C4-2B (cell line): Measurements from ENCODE around the gene NELFCD.

Experiments used
- ZFX ChIP-seq: fragments of 450-650 bp; IDR thresholded peaks from 2 replicates; pipeline ENCODE4 v1.6.1; 2017
- TF ChIP-seq, protein P1 (sequence below): fragments of 450-650 bp; conservative IDR thresholded peaks from 2 replicates; pipeline ENCODE4 v1.5.1; 2017; ENCODE audit warnings: mild to moderate bottlenecking

DNA sequence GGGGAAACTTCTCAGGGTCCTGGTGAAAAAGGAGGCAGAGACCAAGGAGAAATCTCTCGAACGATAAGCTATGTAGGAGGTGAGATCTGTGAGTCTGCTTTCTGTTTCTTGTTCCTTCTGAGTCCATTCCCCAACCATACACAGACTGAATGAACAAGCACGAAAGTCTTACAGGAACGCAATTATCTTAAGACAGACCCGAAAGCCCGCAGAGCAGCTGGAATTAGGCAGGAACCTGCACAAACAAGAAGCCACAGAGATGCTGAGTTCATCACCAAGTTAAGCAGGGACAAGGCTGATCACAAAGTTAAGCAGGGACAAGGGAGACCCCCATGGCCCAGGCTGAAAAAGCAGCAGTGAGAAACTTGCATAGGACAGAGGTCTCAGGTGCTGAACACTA is 21.4 kb upstream of the NELFCD start:
- TF ChIP-seq, protein P1, sequence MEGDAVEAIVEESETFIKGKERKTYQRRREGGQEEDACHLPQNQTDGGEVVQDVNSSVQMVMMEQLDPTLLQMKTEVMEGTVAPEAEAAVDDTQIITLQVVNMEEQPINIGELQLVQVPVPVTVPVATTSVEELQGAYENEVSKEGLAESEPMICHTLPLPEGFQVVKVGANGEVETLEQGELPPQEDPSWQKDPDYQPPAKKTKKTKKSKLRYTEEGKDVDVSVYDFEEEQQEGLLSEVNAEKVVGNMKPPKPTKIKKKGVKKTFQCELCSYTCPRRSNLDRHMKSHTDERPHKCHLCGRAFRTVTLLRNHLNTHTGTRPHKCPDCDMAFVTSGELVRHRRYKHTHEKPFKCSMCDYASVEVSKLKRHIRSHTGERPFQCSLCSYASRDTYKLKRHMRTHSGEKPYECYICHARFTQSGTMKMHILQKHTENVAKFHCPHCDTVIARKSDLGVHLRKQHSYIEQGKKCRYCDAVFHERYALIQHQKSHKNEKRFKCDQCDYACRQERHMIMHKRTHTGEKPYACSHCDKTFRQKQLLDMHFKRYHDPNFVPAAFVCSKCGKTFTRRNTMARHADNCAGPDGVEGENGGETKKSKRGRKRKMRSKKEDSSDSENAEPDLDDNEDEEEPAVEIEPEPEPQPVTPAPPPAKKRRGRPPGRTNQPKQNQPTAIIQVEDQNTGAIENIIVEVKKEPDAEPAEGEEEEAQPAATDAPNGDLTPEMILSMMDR, result no peak
- no peak for TF ChIP-seq ZFX
